Dermis blood vessel endothelial cell (primary cell): ENCODE results near the gene ZNF844. TPM values are rescaled to one million over a fixed set of nuclear protein-coding genes. Genes with fewer than 3 reads are reported as not detected.
"Not testable (repeated sequence)": the region's sequence is repeated elsewhere in the genome, so short reads cannot be mapped to it uniquely, and the experiment has no call there.

ENCODE experiments used
- DNase-seq: peaks from one replicate; pipeline ENCODE4 v3.0.0; 2010
- total RNA-seq: library from RNA; depleted of rRNA; stranded (reverse); fragments of >200 nt; gene quantifications from 2 replicates; pipeline ENCODE4 v1.2.3, GENCODE V29; 2014

The ZNF844 gene
- total RNA-seq, 1 donor from 2014 or later = 5.4 TPM

DNA sequence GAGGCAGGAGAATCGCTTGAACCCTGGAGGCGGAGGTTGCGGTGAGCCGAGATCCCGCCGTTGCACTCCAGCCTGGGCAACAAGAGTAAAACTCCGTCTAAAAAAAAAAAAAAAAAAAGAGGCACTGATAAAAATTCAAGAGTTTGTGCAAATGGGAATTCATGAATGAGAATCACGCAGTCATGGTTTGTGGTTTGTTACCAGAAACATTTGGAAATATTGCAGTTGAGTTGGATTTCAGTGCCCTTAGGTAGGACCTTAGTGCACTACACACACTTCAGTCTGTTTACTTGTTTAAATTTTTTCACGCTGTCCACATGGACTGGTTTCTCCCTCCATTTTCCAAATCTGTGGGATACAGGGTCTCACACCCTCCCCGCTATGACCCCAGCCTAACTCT is 28.4 kb downstream of the ZNF844 start:
- DNase-seq = no peak

DNA sequence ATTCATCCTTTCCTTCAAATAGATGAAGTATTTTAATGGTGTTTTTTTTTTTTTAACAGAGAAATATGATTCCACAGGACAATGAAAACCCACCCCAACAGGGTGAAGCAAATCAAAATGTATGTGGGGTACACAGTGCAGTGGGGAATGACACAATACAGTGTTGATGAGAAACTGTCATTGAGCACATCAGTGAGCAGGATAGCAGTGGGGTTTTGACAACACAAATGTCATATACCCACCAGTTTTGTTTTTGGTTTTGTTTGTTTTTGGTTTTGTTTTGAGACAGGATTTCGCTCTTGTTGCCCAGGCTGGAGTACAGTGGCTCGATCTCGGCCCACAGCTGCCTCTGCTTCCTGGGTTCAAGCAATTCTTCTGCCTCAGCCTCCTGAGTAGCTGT is 29.2 kb downstream of the ZNF844 start:
- DNase-seq = no peak

DNA sequence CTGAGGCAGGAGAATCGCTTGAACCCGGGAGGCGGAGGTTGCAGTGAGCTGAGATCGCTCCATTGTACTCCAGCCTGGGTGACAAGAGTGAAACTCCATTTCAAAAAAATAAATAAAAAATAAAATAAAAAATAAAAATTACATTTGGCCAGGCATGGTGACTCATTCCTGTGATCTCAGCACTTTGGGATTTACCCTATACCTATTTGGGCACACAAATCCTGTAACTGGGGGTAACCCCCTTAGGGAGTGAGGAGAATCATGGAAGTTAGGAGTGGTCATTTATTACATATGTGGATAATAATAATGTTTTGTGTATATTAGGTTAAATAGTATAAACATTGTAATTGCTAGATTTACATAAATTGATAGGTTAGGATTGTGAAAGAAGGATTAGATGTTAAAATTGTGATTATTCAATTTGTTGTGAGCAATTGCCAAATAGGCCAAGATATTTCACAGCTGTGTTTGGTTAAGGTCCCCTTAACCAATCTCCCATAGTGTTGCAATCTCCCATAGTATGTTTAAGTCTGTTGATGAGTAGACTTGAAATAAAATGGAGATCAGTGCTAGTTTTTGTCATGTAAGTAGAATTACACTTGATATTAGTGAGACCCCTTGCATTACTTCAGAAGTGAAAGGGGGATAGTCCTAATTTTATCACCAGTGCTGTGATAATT is 30.7 kb downstream of the ZNF844 start:
- no peak for DNase-seq

DNA sequence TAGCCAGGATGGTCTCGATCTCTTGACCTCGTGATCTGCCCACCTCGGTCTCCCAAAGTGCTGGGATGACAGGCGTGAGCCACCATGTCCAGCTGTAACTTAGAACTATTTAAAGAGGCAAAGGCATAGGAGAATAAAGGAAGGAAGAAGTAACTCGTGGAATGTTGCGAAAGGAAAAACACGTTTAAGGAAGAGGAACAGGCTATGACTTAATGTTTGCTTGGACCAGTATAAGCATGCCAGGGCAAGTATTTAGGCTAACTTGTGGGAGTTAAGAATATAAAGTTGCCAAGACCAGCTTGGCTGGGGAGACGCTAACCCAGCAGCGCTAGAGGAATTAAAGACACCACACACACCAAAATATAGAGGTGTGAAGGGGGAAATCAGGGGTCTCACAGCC is 33.5 kb downstream of the ZNF844 start:
- DNase-seq = no peak

DNA sequence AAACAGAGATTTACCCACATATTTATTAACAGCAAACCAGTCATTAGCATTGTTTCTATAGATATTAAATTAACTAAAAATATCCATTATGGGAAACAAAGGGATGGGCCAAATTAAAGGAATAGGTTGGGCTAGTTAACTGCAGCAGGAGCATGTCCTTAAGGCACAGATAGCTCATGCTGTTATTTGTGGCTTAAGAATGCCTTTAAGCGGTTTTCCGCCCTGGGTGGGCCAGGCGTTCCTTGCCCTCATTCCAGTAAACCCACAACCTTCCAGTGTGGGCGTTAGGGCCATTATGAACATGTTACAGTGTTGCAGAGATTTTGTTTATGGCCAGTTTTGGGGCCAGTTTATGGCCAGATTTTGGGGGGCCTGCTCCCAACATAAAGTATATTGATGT is 39.4 kb downstream of the ZNF844 start:
- DNase-seq = not testable (repeated sequence)

DNA sequence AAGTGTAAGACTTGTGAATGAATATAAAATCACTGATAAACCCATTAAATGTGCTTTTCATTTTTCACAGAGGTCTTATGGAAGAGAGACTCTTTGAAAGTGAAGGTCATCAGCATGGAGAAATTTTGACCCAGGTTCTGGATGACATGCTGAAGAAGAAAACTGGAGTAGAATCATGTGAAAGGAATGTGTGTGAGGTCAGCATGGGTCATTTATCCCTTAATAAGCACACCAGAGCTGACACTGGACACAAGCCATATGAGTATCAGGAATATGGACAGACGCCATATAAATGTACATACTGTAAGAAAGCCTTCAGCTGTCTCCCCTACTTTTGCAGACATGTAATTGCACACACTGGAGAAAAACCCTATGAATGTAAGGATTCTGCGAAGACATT is 46.6 kb downstream of the ZNF844 start:
- DNase-seq = no peak

DNA sequence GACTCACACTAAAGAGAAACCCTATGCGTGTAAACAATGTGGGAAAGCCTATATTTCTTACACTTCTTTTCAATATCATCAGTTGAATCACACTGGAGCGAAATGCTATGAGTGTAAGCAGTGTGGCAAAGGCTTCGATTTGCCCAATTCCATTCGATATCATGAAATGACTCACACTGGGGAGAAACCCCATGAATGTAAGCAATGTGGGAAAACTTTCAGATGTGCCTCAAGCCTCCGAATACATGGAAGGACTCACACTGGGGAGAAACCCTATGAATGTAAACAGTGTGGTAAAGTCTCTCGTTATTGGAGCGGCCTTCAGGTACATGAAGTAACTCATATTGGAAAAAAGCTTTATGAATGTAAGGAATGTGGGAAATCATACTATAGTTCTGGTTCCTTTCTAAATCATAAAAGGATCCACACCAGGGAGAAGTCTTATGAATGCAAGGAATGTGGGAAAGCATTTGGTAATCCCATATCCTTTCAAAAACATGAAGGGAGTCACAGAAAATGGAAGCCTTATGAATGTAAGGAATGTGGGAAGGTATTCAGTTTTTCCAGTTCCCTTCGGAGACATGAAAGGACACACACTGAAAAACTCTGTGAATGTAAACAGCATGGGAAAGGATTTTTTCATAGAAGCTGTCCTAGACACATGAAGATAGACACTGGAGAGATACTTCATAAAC is 47.6 kb downstream of the ZNF844 start:
- no peak for DNase-seq

DNA sequence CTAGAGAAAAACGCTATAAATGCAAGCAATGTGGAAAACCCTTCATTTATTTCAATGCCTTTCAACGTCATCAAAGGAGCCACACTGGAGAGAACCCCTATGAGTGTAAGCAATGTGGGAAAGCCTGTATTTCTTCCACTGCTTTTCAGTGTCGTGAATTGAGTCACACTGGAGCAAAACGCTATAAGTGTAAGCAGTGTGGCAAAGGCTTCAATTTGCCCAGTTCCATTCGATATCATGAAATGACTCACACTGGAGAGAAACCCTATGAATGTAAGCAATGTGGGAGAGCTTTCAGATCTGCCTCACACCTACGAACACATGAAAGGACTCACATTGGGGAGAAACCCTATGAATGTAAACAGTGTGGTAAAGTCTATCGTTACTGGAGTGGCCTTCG is 48.2 kb downstream of the ZNF844 start:
- no peak for DNase-seq

DNA sequence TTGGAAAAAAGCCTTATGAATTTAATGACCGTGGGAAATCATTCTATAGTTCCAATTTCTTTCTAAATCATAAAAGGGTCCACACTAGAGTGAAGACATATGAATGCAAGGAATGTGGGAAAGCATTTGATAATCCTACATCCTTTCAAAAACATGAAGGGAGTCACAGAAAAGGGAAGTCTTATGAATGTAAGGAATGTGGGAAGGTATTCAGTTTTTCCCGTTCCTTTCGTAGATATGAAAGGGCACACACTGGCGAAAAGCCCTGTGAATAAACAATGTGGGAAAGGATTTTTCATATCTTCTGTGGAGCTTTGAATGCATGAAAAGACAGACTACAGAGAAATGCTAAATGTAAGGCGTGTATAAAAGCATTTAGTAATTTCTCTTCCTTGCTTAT is 48.6 kb downstream of the ZNF844 start:
- DNase-seq = no peak

DNA sequence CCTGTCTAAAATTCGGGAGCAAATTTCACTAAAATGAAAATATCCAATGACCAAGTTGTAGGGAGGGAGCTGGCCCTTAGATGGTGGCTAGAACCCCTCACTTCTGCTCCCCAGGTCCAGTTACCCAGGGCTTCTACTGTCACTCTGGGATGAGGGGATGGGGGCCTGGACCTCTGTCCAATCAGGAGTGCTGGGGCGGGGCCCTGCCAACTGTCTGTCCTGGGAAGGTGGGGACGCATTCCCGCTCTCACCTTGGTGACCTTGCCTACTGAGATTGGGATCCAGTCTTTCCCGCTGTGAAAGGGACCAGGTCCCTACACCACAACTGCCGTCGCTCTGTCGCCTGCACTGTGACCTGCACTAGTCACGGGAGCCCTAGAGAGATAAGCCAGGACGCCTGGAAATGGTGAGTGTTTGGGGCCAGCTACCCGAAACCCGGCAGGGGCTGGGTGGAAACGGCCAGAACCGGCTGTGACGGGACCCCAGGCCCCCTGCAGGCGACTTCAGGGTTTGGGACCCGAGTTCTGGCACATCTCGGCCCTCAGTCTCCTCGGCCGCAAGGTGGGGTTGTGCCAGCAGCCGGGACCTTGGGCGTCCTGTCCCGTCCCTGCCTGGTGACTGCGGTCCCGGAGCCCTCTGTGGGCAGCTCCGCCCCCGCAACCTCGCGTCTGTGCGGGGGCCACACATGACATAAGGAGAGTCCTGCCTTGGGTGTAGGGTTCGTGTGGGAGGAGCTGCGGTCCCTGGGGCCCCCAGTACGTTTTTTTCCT is 52.9 kb downstream of the ZNF844 start:
- no peak for DNase-seq

DNA sequence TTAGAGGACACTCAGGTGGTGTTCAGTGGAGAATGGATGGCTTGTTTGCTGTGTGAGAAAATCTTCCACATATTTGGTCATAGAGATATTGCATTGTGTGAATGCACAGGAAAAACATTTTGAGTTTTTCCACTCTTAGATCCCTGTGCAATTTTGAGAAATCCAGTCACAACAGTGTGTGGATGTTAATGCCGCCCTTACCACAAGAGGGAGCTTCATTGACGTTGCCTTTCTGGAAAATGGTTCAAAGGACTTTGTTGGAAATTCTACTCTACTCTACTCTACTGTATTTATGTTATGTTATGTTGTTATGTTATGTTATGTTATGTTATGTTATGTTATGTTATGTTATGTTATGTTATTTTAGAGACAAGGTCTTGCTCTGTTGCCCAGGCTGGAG is 62.2 kb downstream of the ZNF844 start:
- DNase-seq = peak; percentile 40

Other genes starting within 250 kb of the ZNF844 start
- gene ZNF439, start 216.0 kb upstream of the ZNF844 start, total RNA-seq = 2.4 and 3.1 TPM in 2 replicates
- 13.0 and 15.8 TPM in 2 replicates for gene ZNF69, start 176.9 kb upstream of the ZNF844 start, total RNA-seq
- gene ZNF700, start 139.6 kb upstream of the ZNF844 start, total RNA-seq = 8.8 and 11.2 TPM in 2 replicates
- gene ZNF763, start 99.7 kb upstream of the ZNF844 start, total RNA-seq = 1.6 and 3.1 TPM in 2 replicates
- gene ZNF433, start 29.1 kb upstream of the ZNF844 start, total RNA-seq = 2.0 and 2.6 TPM in 2 replicates
- 0.17 and 0.70 TPM in 2 replicates for gene ZNF878, start 11.8 kb upstream of the ZNF844 start, total RNA-seq
- 4.0 and 4.8 TPM in 2 replicates for gene ZNF20, start 75.6 kb downstream of the ZNF844 start, total RNA-seq
- 11.5 and 15.1 TPM in 2 replicates for gene ZNF625, start 92.0 kb downstream of the ZNF844 start, total RNA-seq
- gene ZNF136, start 98.4 kb downstream of the ZNF844 start, total RNA-seq = 5.1 and 8.7 TPM in 2 replicates
- gene ZNF44, start 230.2 kb downstream of the ZNF844 start, total RNA-seq = 6.9 and 8.8 TPM in 2 replicates